GM19324 (cell line): ENCODE data around the gene CAPZA2.
"Not testable (repeated sequence)": the region's sequence is repeated elsewhere in the genome, so short reads cannot be mapped to it uniquely, and the experiment has no call there.

Experiments used
- ATAC-seq: cut with Tn5 transposase; IDR thresholded peaks from one replicate; pipeline ENCODE4 v1.9.1; 2021; ENCODE audit warnings: mild to moderate bottlenecking, moderate library complexity; ENCODE audit not compliant: unreplicated experiment, low FRiP score

The CAPZA2 gene

GRCh38 chr7:116911801-116912200, 49.4 kb downstream of the CAPZA2 start:
- ATAC-seq = no peak

GRCh38 chr7:116912269-116912909, 50.0 kb downstream of the CAPZA2 start:
- no peak for ATAC-seq

- no peak for ATAC-seq
These were observed 56.3 kb downstream of the CAPZA2 start for GRCh38 chr7:116918704-116919103.

GRCh38 chr7:116920359-116920758, 58.0 kb downstream of the CAPZA2 start:
- ATAC-seq = no peak

GRCh38 chr7:116922545-116922944, 60.2 kb downstream of the CAPZA2 start:
- ATAC-seq = no peak

- no peak for ATAC-seq
These were observed 62.4 kb downstream of the CAPZA2 start for GRCh38 chr7:116924741-116925140.

- no peak for ATAC-seq
These were observed 66.6 kb downstream of the CAPZA2 start for GRCh38 chr7:116929021-116929420.

GRCh38 chr7:116929914-116930913, 67.8 kb downstream of the CAPZA2 start:
- no peak for ATAC-seq

GRCh38 chr7:116932566-116932965, 70.2 kb downstream of the CAPZA2 start:
- no peak for ATAC-seq

GRCh38 chr7:116933465-116933864, 71.1 kb downstream of the CAPZA2 start:
- no peak for ATAC-seq

GRCh38 chr7:116934580-116934979, 72.2 kb downstream of the CAPZA2 start:
- no peak for ATAC-seq

- ATAC-seq = not testable (repeated sequence)
These were observed 74.5 kb downstream of the CAPZA2 start for GRCh38 chr7:116936844-116937243.

- ATAC-seq = no peak
These were observed 76.3 kb downstream of the CAPZA2 start for GRCh38 chr7:116938678-116939077.

GRCh38 chr7:116940689-116941370, 78.4 kb downstream of the CAPZA2 start:
- ATAC-seq = no peak

- ATAC-seq = no peak
These were observed 80.1 kb downstream of the CAPZA2 start for GRCh38 chr7:116942504-116942903.

- no peak for ATAC-seq
These were observed 86.5 kb downstream of the CAPZA2 start for GRCh38 chr7:116948934-116949333.

- ATAC-seq = no peak
These were observed 87.8 kb downstream of the CAPZA2 start for GRCh38 chr7:116949941-116950801.

- ATAC-seq = no peak
These were observed 88.5 kb downstream of the CAPZA2 start for GRCh38 chr7:116950889-116951351.

- ATAC-seq = no peak
These were observed 89.2 kb downstream of the CAPZA2 start for GRCh38 chr7:116951366-116952292.
